HG03025 (cell line): ENCODE data around the gene CRIM1.

Experiments
- ATAC-seq: cut with Tn5 transposase; IDR thresholded peaks from one replicate; pipeline ENCODE4 v1.9.1; 2021; ENCODE audit warnings: mild to moderate bottlenecking, moderate library complexity; ENCODE audit not compliant: unreplicated experiment, low FRiP score

Gene CRIM1

DNA sequence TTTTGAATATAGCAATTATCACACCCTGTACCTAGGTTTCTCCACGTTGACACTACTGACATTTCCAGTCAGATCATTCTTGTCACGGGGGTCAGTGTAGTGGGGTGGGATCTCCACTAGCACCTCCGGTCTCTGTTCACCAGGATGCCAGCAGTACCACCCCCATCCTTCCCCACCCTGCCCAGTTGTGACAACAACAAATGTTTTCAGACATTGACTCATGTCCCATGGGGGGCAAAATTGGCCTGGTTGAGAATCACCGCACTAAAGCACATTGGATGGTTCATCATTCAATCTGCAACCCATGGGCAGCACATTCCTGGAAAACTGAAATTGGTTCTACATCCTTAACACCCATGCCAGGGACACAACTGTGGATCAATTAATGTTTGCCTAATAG is 210.1 kb downstream of the CRIM1 start:
- ATAC-seq = no peak

DNA sequence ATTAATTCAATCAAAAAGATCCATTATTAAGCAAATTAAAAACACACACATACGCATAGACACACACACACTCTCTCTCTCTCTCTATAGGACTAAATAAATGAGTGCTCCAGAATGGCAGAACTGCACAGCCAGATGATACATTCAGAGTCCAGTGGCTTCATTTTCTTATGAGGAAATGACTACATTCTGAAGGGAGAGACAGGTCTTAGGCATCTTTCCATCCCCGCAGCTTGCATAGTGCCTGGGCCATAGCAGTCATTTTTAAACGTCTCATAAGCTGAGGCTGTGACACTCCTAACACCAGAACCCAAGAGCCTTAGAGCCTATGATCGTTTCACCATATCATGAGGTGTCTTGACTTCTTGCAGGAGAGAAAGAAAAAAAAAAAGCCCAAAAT is 211.3 kb downstream of the CRIM1 start:
- ATAC-seq = no peak

DNA sequence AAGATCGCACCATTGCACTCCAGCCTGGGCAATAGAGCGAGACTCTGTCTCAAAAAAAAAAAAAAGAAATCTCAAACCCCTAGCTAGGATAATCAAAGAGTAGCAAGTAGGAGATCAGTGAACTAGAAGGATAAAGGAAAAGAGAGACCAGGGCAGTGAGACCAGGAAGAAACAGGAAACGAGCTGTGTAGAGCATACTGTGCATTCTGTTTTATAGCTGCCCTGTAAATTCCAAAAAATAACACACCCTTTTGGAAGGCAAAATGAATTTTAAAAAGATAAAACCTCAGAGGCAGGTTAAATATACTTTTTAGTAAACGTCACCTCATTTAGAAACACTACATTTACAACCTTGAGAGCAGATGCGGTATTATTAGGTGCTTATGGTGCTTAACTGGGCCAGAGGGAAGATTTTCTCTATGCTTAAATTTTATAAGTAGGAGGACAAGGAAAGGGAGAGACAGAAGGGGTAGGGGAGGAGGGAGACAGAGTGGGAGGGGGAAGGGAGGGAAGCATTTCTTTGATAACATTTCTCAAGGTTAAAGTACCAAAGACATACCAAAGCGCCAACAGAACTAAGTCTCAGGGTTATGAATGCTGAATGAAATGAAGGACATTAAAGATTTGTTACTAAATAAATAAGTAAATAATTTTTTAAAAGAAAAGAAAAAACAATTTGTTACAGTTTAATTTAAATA is 212.3 kb downstream of the CRIM1 start:
- no peak for ATAC-seq

DNA sequence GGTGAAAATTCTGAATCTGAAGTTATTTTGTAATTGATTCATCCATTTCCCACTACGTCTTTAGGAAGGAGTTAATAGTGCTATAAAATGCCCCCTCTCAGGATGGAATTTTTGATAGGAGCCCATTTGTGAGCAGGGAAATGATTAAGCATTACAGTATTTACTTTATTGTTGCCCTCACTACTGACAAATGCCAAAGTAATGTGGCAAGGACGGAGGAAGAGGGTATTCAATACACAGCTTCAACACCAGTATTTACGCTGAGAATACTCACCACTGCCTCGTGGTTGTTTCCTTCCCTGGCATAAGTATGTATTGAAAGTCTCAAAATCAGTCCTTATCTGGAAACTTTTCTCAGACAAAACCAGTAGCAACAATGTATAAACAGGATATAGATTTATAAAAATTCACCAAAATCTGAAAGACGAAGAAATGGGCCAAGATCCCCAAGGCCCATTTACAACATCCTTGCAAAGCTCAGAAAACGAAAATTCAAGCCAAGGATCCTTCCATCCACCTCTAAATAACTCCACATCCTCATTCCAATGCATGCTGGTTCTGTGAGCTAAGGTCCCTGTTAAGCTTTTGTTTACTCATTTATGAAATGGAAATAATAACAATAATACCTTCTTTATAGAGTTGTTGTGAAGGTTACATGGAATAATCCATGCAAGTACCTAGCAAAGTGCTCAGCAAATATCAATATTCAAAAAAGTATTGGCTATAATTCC is 213.1 kb downstream of the CRIM1 start:
- no peak for ATAC-seq

DNA sequence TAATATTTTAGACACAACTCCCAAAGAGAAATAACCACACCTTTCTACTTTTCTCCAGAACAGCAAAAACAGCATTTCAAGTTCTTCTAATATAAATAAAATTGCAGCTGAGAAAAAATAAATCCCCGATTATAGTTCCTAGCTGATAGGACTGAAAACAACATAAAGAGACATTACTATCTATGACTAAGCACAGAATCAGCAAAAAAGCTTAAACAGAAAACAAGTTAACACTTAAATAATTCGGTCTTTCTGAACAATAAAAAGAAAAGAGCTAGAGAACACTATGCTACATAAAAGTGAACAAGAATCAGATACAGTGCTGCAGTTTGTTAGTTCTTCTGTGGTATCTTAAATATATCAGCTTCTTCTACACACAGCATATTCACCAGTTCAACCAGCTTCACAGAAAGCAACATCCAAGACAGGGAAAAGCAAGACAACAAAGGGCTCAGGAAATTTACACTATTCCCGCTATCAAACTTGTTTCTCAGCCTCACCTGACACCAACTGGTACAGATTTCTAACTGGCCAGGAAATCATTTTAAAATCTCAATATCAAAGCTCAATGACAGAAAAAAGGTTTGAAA is 213.8 kb downstream of the CRIM1 start:
- no peak for ATAC-seq

DNA sequence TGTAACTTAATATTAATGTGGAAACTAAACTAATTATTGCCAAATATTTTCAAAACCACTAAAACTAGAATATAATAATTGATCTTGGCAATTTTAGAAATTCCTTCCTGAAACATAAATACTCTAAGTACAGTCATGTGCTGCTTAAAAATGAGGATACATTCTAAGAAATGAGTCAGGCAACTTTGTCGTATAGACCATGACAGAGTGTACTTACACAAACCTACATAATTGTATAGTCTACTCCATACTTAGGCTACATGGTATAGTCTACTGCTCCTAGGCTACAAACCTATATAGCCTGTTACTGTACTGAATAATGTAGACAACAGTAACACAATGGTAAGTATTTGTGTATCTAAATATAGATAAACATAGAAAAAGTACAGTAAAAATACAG is 214.8 kb downstream of the CRIM1 start:
- no peak for ATAC-seq

DNA sequence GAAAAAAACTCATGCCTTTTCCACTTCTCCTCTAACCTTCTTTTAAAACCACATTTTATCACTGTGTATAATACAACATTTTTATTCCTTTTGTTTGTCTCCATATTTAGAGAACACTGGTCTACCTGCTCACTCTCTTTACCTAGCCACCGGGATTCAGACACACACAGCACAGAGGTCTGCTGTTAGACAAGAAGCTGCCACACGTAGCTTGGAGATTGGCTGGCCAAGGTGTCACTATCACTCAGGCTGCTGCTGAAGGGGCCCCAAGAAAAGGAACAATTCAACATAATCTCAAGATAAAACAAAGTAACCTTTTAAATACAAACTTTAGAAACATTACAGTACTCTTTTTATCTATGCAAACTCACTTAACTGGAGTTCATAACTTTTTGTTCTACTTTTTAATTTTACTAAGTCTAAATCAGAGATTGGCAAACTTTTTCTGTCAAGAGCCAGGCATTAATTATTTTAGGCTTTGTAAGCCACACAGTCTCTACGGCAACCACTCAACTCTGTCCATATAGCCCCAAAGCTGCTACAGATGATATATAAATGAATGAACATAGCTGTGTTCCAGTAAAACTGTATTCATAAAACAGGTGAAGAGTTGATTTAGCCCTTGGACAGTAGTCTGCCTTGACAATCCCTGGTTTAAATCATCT is 216.6 kb downstream of the CRIM1 start:
- ATAC-seq = no peak

DNA sequence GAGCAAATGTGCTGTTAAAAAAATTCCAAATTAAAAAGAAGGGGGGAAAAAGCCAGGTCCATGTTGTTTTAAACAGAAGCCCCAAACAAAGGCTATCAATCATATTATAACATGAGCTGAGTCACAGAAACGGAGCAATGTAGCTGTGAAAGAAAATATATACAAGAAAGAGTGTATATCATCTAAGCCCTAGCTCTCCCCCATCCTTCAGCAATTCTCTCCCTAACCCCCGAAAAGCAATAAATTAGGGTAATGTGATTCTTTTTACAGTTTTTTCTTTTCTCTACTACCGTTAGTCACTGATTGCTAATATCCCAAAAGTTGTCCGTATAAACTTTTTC is 217.1 kb downstream of the CRIM1 start:
- no peak for ATAC-seq

DNA sequence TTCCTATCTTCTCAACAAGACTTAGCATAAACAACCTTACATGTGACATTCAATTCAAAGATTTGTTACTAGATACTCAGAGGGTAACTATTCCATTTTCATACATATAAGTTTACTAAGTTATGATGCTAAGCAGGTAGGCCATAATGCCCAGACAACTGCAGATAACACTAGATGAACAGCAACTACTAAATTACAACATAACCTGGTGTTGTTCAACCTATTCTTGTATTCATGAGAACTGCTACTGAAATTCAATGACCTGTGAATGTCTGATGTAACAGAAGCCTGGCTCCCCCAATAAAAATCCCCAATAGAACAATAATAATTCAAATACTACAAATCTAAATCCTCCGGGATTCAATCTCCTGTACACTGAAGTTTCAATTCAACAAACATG is 217.6 kb downstream of the CRIM1 start:
- ATAC-seq = no peak

DNA sequence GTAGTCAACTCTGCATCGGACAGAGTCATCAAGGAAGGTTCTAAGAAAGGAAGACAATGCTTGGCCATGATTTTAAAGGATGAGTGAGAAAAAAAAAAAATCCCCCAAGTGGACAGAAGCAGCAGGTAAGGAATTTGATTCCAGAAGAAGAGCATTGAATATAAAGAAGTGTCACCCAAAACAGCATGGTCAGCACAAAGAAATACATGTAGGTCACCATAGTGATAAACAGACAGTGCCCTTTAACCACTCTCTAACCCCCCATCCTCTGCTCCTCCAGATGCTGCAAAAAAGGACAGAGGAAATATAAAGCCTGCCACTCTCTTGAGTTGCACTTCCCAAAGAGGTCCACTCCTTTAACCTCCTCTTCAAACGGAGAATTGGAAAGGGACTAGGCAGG is 219.0 kb downstream of the CRIM1 start:
- no peak for ATAC-seq

DNA sequence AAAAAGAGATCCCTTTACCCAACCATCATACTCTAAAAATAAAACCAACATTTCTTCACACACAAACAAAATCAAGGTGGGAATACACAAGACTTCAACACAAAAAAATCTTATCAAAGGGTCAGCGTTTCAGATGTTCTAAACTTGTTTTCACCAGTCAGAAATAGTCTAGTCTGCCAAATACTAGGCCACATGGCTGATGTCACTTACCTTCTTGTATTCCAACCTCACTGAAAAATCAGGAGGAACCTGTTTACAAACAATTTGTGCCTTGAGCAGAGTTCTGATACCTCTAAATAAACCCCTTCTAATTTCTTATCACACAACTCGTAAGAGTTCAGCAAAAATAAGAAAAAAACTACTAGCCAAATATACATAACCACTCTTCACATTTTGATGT is 222.3 kb downstream of the CRIM1 start:
- no peak for ATAC-seq

DNA sequence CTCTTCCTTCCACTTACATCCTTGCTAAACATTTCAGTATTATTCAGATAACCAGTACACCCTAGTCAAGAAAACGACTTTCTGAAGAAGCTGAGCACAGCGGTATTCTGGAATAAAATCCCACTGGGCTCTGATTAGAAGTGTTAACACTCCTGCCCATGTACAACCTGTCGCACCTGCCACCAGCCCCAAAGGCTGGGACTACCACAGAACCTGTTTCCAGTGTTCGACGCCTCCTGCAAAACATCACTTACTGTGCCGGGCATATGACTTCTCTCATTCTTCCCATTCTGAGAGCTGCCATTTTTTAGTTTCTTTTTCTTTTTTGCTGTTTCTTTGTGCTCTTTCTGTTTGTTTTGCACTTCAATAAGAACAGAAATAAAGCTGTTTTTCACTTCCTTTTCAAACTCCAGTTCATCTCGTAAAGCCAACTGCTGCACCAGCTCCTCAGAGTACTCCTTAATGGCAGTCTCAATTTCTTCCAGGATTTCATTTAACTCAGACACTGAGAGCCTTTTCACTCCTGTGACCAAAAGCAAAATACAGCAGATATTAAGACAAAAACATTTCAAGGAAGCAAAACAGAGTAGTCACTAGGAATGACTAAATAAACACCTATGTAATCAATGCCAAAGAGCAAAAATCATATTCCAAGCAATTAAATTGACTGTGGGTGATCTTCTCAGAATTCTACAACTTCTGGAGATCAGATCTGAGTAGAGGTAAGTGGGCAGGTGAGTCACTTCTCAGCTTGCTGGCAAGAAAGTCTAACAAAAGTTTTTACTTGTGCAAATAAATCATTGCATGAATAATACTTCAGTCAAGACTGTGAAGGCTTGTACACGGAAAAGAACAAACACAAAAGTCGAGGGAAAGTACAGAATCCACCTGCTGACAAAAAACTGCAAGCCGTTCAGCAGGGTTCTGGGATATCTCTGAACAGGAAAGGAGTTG is 223.0 kb downstream of the CRIM1 start:
- ATAC-seq = no peak

DNA sequence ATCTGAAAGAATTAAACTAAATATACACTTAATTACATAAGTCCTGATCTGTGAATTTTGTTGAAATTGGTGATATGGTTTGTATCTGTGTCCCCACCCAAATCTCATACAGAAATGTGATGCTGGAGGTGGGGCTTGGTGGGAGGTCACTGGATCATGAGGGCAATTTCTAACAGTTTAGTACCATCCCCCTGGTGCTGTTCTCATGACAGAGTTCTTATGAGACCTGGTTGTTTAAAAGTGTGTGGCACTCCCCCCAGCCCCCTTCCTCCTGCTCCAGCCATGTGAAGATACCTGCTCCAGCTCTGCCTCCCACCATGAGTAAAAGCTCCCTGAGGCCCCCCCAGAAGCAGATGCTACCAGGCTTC is 223.7 kb downstream of the CRIM1 start:
- ATAC-seq = no peak

DNA sequence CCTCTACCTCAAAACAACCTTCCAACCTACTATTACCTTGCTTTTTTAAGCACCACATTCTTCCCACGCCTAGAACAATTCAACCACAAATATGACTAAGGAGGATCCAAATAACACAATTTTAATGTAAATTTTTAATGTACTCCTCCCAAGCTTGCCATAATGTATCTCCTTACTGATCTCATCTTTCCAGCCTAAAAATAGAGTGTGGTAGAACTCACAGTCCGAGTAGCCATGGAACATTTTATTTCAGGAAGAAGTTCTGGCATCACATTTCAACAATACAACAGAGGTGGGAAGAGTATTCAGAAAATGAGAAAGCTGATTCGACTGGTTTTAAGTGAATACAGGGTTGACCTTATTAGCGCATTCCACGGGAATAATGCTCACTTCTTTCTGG is 227.0 kb downstream of the CRIM1 start:
- ATAC-seq = no peak

DNA sequence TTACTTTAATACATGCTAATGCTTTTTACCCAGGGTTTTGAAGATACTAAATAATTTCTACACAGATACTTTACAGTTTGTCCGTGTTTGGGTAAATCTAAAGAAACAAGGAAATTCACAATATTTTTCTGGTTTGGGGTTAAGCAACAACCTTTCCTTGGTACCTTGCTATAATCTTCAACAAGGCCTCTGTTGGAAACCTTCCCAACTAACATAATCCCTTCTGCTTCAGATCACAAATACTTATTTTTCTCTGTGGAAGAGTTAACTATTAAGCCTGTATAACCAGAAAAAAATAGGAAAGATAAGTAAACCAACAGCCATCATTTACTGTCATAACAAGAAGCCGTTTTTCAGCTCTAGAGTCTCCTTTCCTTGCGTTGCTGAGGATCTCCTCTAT is 227.4 kb downstream of the CRIM1 start:
- ATAC-seq = no peak

DNA sequence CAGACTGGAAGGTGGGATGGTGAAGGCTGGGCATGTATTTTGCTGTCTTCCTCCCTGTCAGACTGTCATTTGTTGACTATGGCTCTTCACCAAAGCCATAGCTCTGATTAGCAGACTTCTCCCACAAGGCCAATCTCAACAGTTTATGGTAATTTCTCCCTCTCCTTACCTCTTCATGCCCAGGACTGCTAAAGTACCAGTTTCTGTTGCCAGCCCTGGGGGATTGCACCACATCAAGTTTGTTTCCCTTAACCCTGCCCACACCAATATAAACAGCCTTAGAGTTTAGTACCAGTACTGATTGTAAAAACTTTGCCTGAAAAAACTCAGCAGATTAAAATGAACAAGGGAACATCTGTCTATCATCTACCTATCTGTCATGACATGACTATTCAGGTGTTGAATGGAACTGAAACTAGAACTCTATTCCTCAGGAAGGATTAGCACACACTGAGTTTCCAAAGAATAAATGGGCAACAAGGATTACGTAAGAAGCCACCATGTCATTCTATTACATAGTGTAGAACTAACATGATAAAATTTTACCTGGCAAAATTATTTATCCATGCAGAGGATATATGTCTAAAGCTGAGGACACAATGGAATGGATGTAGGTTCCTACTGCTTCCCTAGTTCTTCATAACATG is 228.7 kb downstream of the CRIM1 start:
- no peak for ATAC-seq

DNA sequence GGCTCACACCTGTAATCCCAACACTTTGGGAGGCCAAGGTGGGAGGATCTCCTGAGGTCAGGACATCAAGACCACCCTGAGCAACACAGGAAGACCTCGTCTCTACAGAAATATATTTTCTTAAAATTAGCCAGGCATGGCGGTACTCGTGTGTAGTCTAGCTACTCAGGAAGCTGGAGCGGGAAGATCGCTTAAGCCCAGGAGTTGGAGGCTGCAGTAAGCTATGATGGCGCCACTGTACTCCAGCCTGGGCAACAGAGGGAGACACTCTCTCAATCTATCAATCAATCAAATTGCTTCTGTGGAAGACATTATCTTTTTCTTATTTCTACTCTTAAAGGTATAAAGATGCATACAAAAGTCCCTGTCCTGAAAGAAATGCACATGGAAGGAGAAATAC is 231.1 kb downstream of the CRIM1 start:
- no peak for ATAC-seq

DNA sequence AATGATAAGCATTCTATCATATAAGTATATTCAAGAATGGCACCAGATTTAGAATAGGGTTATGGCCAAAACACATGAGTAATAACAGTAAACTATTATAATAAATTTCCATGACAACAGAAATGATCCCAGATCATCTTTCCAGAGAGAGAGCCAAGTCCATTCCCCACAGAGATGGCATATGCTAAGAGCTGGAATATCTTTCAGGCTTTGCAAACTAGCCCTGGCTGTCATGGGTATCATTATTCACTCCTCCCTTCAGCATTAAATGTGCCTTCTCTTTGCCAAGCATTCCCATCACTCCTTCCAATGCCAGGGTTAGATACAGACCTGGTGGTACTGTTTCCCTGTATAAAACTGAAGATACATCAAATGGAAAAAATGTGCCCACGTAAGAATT is 231.5 kb downstream of the CRIM1 start:
- no peak for ATAC-seq

DNA sequence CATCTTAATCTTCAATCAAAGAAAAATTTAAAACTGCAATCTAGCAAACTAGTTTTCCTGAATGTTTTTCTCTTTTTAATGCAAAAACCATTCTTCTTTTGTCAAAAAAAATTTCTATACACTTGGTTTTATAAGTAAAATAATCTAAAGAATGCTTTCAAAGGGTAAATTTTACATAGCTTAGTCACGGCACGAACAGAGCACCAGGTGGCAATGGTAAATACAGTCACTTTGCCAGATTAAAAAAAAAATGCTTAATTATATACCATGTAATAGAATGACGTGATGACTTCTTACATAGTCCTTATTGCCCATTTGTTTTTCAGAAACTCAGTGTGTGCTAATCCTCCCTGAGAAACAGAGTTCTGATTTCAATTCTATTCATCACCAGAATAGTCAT is 232.0 kb downstream of the CRIM1 start:
- ATAC-seq = no peak

DNA sequence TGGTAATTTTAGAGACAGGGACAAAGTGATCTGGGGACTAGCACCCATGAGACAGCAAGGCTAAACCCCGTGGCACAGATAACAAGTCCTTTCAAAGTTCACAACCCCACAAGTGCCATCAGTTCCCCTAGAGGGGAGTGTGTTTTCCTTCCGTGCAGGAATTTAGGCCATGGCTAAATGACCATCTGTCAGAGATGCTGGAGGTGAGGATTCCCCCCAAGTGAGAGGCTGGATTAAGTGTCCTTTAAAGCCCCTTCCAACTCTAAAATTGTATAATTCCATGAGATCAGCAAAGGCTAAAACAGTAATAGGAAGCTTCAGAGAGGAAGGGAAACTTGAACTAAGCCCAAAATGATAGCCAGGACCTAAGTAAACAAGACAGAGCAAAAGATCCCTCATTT is 233.7 kb downstream of the CRIM1 start:
- no peak for ATAC-seq
